Astrocyte (in vitro differentiated cells and primary cell): ENCODE measurements around the gene PTPN3.

ENCODE experiments used
- EZH2 ChIP-seq: IDR thresholded peaks from 2 replicates; pipeline ENCODE4 v1.6.1; 2012; ENCODE audit warnings: mild to moderate bottlenecking, low read length, inconsistent platforms; ENCODE audit not compliant: insufficient read depth
- TF ChIP-seq, protein P1 (sequence below): IDR thresholded peaks from 2 replicates; pipeline ENCODE4 v1.5.1; 2011; ENCODE audit warnings: low read depth, mild to moderate bottlenecking, inconsistent platforms, low read length, moderate library complexity; ENCODE audit not compliant: insufficient read depth

DNA sequence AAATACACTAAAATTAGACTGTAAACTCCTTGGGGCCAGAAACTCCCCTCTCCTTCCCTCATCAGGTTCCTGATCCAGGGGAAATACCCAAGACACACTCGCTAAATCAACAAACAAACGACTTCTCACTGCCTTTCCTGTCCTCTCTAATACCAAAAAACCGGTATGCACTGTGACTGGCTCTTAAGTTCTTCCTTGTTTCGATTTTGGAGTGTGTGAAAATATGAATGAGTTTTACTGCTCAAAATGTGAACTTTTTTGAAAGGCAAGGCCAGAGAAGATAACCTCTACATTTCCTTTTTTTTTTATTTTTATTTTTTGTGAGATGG is 96.2 kb downstream of the PTPN3 start:
- TF ChIP-seq, protein P1, sequence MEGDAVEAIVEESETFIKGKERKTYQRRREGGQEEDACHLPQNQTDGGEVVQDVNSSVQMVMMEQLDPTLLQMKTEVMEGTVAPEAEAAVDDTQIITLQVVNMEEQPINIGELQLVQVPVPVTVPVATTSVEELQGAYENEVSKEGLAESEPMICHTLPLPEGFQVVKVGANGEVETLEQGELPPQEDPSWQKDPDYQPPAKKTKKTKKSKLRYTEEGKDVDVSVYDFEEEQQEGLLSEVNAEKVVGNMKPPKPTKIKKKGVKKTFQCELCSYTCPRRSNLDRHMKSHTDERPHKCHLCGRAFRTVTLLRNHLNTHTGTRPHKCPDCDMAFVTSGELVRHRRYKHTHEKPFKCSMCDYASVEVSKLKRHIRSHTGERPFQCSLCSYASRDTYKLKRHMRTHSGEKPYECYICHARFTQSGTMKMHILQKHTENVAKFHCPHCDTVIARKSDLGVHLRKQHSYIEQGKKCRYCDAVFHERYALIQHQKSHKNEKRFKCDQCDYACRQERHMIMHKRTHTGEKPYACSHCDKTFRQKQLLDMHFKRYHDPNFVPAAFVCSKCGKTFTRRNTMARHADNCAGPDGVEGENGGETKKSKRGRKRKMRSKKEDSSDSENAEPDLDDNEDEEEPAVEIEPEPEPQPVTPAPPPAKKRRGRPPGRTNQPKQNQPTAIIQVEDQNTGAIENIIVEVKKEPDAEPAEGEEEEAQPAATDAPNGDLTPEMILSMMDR: no peak
- TF ChIP-seq EZH2: no peak
